NCI-H2029 treated with DMSO at 0.1 percent for 48 hours (cell line): ENCODE results near the gene HECTD4.

ENCODE experiments used
- DNase-seq: peaks from one replicate; lab custom pipeline; 2025; lab: John Stamatoyannopoulos, UW

HECTD4 gene

DNA sequence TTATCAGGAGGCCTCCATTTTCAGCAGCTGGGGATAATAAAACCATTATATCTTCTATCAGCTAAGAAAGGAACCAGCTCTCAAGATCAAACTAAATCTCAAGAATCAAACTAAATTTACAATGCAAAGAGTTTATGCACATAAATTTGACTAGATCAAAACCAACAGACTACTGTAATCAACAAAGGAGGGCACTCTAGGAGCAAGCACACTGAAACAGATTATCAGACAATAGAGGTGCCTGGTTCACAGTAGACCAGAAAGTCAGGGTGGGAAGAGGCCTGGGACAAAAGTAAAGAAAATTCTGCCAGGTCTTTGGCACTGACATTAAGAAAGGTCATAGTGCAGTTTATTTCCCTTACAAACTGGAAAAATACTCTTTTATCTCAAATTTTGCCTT, 61.0 kb downstream of the HECTD4 start:
- DNase-seq, result no peak

DNA sequence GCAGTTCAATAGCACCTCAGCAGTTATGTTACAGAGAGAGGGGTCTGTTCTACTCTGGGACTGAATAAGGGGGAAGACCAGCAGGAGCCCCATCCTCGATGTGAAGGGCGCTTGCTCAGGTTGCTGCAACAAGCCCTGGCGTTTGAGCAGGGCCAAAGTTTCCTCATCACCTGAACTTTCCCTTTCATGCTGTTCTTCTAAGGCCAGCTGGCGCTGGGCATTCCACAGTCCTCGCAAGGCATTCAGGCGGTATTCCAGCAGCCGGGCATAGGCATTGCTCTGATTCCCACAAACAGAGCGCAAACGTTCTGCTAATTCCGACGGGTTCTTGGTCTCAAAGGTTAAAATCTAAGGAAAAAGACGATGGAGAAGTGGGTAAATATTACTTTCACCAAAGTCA, 62.8 kb downstream of the HECTD4 start:
- no peak for DNase-seq

DNA sequence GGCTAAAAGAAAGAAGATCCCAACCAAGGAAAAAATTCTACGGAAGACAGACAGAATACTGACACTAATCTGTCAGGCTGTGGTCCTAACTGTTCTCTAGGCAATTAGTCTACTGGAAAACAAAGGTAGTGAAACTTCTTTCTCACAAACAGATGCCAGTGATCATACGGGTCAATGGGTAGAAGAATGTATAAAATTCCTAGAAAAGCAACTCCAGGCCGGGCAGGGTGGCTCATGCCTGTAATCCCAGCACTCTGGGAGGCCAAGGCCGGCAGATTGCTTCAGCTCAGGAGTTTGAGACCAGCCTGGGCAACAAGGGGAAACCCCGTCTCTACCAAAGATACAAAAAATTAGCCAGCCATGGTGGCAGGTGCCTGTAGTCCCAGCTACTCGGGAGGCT, 64.8 kb downstream of the HECTD4 start:
- no peak for DNase-seq

DNA sequence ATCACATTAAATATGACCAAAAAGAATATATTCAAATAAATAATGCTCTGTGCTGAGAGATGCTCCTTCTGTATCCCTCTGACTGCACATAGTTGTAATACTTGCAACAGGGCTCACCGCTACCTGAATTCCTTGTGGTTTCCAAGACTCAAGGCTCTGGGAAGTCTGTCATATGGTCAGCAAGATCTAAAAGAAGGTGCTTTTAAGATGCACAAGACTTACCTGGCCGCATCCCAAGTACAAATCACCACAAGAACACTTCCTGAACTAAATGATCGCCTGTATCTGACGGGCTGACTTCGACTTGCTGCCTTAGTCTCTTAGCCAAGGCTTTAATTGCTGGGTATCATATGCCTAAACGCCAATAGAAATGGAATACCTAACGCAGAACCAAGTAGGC, 67.2 kb downstream of the HECTD4 start:
- no peak for DNase-seq

- no peak for DNase-seq
These were observed 72.4 kb downstream of the HECTD4 start for GRCh38 chr12:112309797-112310196.

GRCh38 chr12:112308652-112309051, 73.6 kb downstream of the HECTD4 start:
- no peak for DNase-seq

GRCh38 chr12:112308161-112308560, 74.1 kb downstream of the HECTD4 start:
- no peak for DNase-seq

DNA sequence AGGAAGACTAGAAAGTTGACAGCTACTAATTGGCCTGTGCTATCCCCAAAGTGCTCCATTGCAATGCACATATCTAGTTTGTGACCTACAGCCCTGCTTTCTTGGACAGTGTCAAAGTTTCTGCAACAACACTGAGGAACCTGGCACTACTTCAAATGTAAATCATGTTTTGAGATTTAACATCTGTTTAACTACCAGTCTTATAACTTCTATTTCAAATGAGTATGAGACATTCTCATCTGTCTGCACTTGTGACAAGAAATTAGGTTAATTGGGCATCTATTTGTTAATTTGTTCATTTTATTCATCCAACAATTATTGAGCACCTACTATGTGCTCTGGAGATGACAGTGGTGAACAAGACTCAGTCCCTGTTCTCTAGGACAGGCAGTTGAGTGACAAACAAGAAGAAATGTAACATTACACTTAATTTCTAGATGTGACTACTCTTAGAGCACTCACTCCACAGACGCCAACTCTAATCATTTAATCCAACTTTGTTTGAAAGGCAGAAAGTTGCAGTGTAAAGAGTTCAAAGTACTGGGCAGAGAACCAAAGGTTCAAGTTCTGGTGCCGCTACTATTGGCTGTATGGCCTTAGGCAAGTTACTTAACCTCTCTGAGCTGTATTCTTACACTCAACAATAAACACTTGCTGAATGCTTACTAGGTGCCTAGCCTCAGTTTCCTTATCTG, 74.8 kb downstream of the HECTD4 start:
- no peak for DNase-seq

DNA sequence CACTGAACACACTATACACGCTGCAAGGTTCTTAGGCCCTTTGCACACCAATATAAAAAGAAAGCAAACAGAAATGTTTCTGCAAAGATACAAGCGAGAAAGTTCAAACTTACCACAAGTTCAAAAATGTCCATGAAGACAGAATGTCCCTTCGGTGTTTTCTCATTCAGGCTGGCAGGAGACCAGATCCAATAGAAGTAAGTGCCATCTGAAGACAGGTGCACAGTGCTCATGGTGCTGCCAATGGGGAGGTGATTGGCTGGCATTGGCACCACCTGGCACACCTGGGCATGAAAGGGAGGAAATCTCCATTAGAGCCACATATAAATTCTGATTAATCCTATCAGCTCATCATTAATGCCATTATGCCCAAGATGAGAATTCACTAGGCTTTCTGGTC, 76.3 kb downstream of the HECTD4 start:
- DNase-seq, result peak; percentile 70

DNA sequence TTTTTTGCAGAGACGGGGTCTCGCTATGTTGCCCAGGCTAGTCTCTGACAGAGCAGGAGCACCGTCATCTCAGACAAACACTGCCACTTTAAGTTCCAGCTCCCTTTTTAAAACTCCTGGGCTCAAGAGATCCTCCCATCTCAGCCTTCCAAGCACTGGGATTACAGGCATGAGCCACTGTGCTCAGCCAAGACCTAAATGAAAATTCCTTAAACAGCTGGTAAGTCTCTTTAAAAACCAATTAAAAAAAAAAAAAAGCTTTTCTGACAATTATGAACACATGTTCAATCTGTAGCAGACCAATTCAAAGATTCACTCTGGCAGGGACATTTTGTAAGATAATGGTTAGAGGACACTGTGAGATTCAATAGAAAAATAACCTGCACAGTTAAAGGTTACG, 77.8 kb downstream of the HECTD4 start:
- no peak for DNase-seq

DNA sequence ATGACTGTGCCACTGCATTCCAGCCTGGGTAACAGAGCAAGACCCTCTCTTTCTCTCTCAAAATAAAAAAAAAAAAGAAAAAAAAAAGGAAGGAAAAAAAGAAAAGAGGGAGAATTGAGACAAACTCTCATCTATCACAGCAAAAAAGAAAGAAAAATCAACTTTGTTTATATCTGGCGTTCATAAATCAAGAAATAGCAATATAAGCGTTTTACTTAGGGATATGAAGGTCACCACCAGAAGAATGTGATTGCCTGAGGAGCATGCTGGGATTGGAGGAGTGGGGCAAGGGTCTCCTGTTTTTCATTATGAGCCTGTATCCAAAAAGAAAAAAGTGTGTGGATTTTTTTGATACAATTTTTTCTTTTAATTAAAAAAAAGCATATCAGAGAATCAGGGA, 78.4 kb downstream of the HECTD4 start:
- DNase-seq, result no peak

DNA sequence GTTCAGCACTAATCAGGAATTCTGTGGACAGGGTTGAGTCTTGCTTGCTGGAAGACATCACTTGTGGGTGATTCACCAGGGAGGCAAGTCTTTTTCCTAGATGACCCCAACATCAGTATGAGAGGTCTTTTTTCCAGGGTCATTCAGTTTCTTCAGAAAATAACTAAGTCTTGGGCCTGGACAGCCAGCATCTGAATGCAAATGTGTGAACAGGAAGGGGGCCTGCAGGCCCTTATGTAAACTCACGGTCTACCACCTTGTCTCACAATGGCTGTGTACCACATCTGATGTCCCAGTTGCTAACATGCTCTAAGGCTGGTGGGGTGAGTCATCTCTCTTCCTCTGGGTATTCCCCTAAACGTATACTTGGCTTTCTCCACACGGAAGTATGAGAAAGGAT, 79.2 kb downstream of the HECTD4 start:
- DNase-seq, result no peak

- no peak for DNase-seq
These were observed 82.5 kb downstream of the HECTD4 start for GRCh38 chr12:112299704-112300103.

DNA sequence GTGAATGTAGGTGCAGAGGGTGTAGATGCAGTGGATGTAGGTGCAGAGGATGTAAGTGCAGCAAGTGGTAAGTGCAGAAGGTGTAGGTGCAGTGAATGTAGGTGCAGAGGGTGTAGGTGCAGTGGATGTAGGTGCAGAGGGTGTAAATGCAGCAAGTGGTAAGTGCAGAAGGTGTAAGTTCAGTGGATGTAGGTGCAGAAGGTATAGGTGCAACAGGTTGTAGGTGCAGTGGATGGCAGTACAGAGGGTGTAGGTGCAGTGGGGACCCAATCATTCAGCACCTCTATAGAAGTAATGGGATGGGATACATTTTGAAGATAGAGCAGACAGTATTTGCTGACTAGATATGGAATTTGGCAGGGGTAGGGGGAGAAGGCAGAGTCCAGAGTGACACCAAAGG, 85.0 kb downstream of the HECTD4 start:
- DNase-seq, result no peak

DNA sequence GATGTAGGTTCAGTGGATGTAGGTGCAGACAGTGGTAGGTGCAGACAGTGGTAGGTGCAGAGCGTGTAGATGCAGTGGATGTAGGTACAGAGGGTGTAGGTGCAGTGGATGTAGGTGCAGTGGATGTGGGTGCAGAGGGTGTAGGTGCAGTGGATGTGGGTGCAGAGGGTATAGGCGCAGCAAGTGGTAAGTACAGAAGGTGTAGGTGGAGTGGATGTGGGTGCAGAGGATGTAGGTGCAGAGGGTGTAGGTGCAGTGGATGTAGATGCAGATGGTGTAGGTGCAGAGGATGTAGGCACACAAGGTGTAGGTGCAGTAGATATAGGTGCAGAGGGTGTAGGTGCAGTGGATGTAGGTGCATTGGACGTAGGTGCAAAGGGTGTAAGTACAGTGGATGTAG, 86.0 kb downstream of the HECTD4 start:
- DNase-seq, result no peak

- DNase-seq, result no peak
These were observed 87.4 kb downstream of the HECTD4 start for GRCh38 chr12:112294793-112295192.

- no peak for DNase-seq
These were observed 93.6 kb downstream of the HECTD4 start for GRCh38 chr12:112288638-112289037.

- peak; percentile 94 for DNase-seq
These were observed 96.4 kb downstream of the HECTD4 start for GRCh38 chr12:112285600-112286401.

DNA sequence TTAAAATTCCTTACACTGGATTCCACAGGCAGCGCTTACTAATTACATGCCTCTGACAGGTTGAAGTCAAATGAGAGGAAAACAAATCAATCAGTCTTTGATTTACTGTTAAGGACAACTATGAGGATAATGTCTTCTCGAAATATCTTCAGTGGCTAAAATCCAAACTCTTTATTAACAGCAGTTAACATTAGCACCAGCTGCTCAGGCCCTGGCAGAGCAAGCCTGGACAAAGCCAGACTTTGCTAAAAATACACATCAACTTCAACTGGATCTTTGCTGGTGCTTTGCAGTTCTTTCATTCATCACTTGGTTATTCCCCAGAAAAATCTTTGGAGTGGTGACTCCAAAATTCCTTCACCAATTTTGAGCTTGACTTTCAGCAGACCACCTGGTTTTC, 98.7 kb downstream of the HECTD4 start:
- no peak for DNase-seq

- DNase-seq, result no peak
These were observed 99.3 kb downstream of the HECTD4 start for GRCh38 chr12:112282920-112283319.

DNA sequence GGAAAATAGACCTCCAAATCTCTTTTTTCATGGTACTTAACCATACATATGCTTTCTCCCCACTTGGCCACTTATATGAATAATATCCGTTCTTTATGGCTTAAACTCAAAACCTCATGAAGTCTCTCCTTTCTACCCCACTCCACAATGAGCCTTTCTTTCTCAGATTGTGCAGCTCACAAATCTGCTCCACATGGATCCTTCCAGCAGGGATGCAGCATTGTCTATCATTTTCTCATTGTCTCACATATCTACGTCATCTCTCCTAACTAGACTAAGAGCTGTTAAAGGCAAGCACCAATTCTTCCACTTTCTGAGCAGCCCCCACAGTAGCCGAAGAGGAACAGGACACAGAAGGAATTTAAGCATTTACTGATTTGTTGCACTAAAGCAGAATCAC, 106.4 kb downstream of the HECTD4 start:
- no peak for DNase-seq

DNA sequence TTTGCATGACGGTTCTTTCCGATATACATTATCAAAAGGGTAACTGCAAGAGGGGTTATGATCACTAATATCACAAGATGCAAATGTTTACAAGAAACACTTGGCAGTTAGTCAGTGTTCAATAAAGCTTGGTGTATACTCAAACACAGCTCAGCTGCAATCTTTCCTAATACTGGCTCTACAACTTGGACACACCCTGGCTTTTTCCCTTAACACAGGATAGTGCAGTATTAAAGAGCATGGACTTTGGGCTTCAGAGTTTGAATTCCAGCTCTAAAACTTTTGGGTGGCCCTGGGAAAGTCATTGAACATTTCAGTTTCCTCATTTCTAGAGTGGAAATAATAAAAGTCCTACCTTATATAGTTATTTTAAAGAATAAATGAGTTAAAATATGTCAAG, 107.0 kb downstream of the HECTD4 start:
- no peak for DNase-seq

DNA sequence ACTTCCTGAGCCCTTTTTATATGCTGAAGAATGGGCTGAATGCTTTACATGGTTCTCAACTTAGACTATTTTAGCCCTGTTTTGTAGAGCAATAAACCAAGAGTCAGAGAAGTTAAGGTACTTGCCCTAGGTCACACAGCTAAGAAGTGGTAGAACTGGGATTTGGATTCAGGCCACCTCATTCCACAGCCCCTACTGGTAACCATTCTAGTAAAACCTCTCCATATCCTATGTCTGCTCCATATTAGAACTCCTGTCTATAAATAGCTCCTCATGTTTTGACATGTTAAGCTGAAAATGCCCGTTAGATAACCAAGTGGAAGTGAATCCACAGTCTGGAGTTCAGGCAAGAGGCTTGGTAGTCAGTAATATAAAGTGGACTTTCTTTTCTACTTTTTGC, 111.6 kb downstream of the HECTD4 start:
- no peak for DNase-seq

- no peak for DNase-seq
These were observed 115.8 kb downstream of the HECTD4 start for GRCh38 chr12:112266473-112266872.
